Endothelial cell (in vitro differentiated cells): Measurements from ENCODE around the gene SEPTIN1. TPM values are rescaled to one million over a fixed set of nuclear protein-coding genes. Genes with fewer than 3 reads are reported as not detected.

Experiments
- DNase-seq: peaks from one replicate; pipeline ENCODE4 v3.0.0; 2021; ENCODE audit warnings: low spot score
- H3K27ac Mint-ChIP-seq: one replicate; pipeline ENCODE4 v1.8.0; 2021; ENCODE audit warnings: mixed read lengths, inconsistent platforms; ENCODE audit not compliant: unreplicated experiment
- H3K27me3 Mint-ChIP-seq: one replicate; pipeline ENCODE4 v1.8.0; 2021; ENCODE audit warnings: mild to moderate bottlenecking, moderate library complexity, mixed read lengths, inconsistent platforms; ENCODE audit not compliant: unreplicated experiment
- H3K36me3 Mint-ChIP-seq: one replicate; pipeline ENCODE4 v1.8.0; 2021; ENCODE audit warnings: mild to moderate bottlenecking, low read depth, mixed read lengths, inconsistent platforms; ENCODE audit not compliant: unreplicated experiment
- H3K4me1 Mint-ChIP-seq: one replicate; pipeline ENCODE4 v1.8.0; 2021; ENCODE audit warnings: mild to moderate bottlenecking, mixed read lengths, inconsistent platforms; ENCODE audit not compliant: unreplicated experiment
- H3K4me3 Mint-ChIP-seq: one replicate; pipeline ENCODE4 v1.8.0; 2021; ENCODE audit warnings: mild to moderate bottlenecking, mixed read lengths, inconsistent platforms; ENCODE audit not compliant: unreplicated experiment
- H3K9me3 Mint-ChIP-seq: one replicate; pipeline ENCODE4 v1.8.0; 2021; ENCODE audit warnings: mixed read lengths, inconsistent platforms; ENCODE audit not compliant: unreplicated experiment
- CTCF ChIP-seq: fragments of 200-600 bp; sonication (generic); IDR thresholded peaks from one replicate; pipeline ENCODE4 v1.5.0; 2021; ENCODE audit warnings: antibody characterized with exemption; ENCODE audit not compliant: unreplicated experiment
- total RNA-seq: library from RNA; stranded (reverse); fragmentation: NEBNext Ultra II Directional; extraction: Animal tissue kit (Norgen Biotek cat#: 25700); gene quantifications from one replicate; pipeline ENCODE4 v1.2.1, GENCODE V29; 2021; ENCODE audit not compliant: unreplicated experiment

SEPTIN1 gene
- total RNA-seq, 1 donor from 2014 or later = 1.6 TPM

GRCh38 chr16:30361180-30361579 is 21.2 kb downstream of the SEPTIN1 start:
- Mint-ChIP-seq H3K36me3 (peaks cover 34% of the 10 kb centered on the region), H3K9me3 (no peaks in the 10 kb centered on the region), H3K4me1 (peaks cover 15% of the 10 kb centered on the region), H3K27ac (peak overlapping the region; percentile 86), H3K4me3 (no peak overlapping the region), H3K27me3 (peaks cover 14% of the 10 kb centered on the region)
- DNase-seq = no peak
- TF ChIP-seq CTCF = no peak

- Mint-ChIP-seq H3K27me3 (peaks cover 19% of the 10 kb centered on the region), H3K4me1 (peaks cover 17% of the 10 kb centered on the region)
- no peak for DNase-seq
Measured at GRCh38 chr16:30359871-30360170, 22.5 kb downstream of the SEPTIN1 start.

GRCh38 chr16:30358990-30359870 is 23.1 kb downstream of the SEPTIN1 start:
- peak overlapping the region; percentile 24 for H3K27ac Mint-ChIP-seq
- no peak for DNase-seq
- peaks cover 22% of the 10 kb centered on the region for H3K4me1 Mint-ChIP-seq
- H3K36me3 Mint-ChIP-seq = peaks cover 33% of the 10 kb centered on the region
- no peaks in the 10 kb centered on the region for H3K9me3 Mint-ChIP-seq
- no peak for TF ChIP-seq CTCF
- H3K27me3 Mint-ChIP-seq = peaks cover 24% of the 10 kb centered on the region
- H3K4me3 Mint-ChIP-seq = no peak overlapping the region

More at GRCh38 chr16:30359871-30360170, 22.5 kb downstream of the SEPTIN1 start:
- Mint-ChIP-seq H3K27ac (no peak overlapping the region), H3K4me3 (peak overlapping the region; percentile 7), H3K9me3 (no peaks in the 10 kb centered on the region), H3K36me3 (peaks cover 34% of the 10 kb centered on the region)
- no peak for TF ChIP-seq CTCF

DNA sequence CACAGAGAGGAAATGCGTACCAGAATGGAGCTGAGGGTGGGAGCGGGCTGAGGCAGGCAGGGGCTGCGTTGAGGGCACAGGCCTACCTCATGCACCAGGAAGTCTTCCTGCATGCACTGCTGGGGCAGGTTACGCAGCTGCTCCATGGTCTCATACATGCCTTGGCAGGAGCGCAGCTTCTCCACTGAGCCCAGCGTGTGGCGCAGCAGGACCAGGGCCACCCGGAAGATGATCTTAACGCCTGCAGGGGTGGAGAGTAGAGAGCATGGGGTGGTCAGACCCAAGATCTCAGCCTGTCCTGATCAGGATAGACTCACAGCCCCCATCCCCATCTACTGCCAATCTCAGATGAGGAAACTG is 23.8 kb downstream of the SEPTIN1 start:
- H3K4me3 Mint-ChIP-seq = no peak overlapping the region
- no peaks in the 10 kb centered on the region for H3K9me3 Mint-ChIP-seq
- no peak overlapping the region for H3K27ac Mint-ChIP-seq
- peaks cover 25% of the 10 kb centered on the region for H3K27me3 Mint-ChIP-seq
- H3K36me3 Mint-ChIP-seq = peaks cover 34% of the 10 kb centered on the region
- no peak for TF ChIP-seq CTCF
- DNase-seq = no peak
- H3K4me1 Mint-ChIP-seq = peaks cover 27% of the 10 kb centered on the region
